ENCODE measurements around the gene SLC38A4. TPM values are rescaled to one million over a fixed set of nuclear protein-coding genes. Genes with fewer than 3 reads are reported as not detected.

The SLC38A4 gene
- total and polyA plus RNA-seq, 2 donors from 2014 or later, result 0.66 to 7.4 TPM

- Histone ChIP-seq H3K9ac (ENCODE audit: low read length in 3 of 3) (no peak overlapping the region), H3K36me3 (ENCODE audit: control insufficient read depth in 2 of 3, insufficient read depth in 3 of 3, low read length in 3 of 3) (no peaks in the 10 kb centered on the region), H3K27me3 (ENCODE audit: control insufficient read depth, insufficient read depth, low read length) (no peaks in the 10 kb centered on the region), H3K9me3 (ENCODE audit: control insufficient read depth in 2 of 3, insufficient read depth in 1 of 3, low read length in 3 of 3) (no peaks in the 10 kb centered on the region), H3K27ac (ENCODE audit: low read depth in 2 of 2, low read length in 2 of 2) (no peak overlapping the region), H3K4me3 (ENCODE audit: low read length in 3 of 3) (no peak overlapping the region), H3K4me1 (ENCODE audit: control insufficient read depth in 2 of 3, insufficient read depth in 2 of 3, low read depth in 1 of 3, low read length in 3 of 3) (no peaks in the 10 kb centered on the region)
- TF ChIP-seq, protein P1, sequence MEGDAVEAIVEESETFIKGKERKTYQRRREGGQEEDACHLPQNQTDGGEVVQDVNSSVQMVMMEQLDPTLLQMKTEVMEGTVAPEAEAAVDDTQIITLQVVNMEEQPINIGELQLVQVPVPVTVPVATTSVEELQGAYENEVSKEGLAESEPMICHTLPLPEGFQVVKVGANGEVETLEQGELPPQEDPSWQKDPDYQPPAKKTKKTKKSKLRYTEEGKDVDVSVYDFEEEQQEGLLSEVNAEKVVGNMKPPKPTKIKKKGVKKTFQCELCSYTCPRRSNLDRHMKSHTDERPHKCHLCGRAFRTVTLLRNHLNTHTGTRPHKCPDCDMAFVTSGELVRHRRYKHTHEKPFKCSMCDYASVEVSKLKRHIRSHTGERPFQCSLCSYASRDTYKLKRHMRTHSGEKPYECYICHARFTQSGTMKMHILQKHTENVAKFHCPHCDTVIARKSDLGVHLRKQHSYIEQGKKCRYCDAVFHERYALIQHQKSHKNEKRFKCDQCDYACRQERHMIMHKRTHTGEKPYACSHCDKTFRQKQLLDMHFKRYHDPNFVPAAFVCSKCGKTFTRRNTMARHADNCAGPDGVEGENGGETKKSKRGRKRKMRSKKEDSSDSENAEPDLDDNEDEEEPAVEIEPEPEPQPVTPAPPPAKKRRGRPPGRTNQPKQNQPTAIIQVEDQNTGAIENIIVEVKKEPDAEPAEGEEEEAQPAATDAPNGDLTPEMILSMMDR (IDR thresholded peaks at IDR 0.05; ENCODE audit: borderline replicate concordance, extremely low read depth, insufficient read depth), result no peak
- intact Hi-C loops (cut with DNase I), result no loop called here
- FAIRE-seq, result no peak
- DNase-seq, result no peak
Measured at GRCh38 chr12:46787496-46788055, 38.2 kb downstream of the SLC38A4 start.

DNA sequence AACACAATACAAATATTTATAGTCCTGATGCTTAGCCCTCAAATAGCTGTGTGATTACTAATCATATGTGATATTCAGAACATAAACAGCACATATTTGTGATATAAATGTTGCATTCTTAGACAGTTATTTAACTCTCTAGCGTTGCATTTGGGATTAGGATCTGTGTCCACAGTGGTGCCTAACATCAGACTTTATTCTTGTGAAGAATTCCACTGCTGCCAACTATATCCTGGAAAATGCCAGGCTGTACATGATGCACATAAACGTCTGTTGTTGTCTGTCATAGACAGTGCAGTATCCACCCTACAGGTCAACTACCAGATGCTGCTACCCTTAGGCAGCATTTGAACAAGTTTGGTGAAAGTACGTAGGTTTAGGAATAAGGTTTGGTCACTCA lies 39.0 kb downstream of the SLC38A4 start:
- Histone ChIP-seq H3K4me3 (ENCODE audit: low read length in 3 of 3) (no peak overlapping the region), H3K27ac (ENCODE audit: low read depth in 2 of 2, low read length in 2 of 2) (no peak overlapping the region), H3K27me3 (ENCODE audit: control insufficient read depth, insufficient read depth, low read length) (no peaks in the 10 kb centered on the region), H3K36me3 (ENCODE audit: control insufficient read depth in 2 of 3, insufficient read depth in 3 of 3, low read length in 3 of 3) (no peaks in the 10 kb centered on the region), H3K9ac (ENCODE audit: low read length in 3 of 3) (no peak overlapping the region), H3K9me3 (ENCODE audit: control insufficient read depth in 2 of 3, insufficient read depth in 1 of 3, low read length in 3 of 3) (no peaks in the 10 kb centered on the region), H3K4me1 (ENCODE audit: control insufficient read depth in 2 of 3, insufficient read depth in 2 of 3, low read depth in 1 of 3, low read length in 3 of 3) (no peaks in the 10 kb centered on the region)
- intact Hi-C loops (cut with DNase I), result no loop called here
- DNase-seq (no peak), FAIRE-seq (no peak)
- TF ChIP-seq, protein P1 (IDR thresholded peaks at IDR 0.05; ENCODE audit: borderline replicate concordance, extremely low read depth, insufficient read depth), result no peak

DNA sequence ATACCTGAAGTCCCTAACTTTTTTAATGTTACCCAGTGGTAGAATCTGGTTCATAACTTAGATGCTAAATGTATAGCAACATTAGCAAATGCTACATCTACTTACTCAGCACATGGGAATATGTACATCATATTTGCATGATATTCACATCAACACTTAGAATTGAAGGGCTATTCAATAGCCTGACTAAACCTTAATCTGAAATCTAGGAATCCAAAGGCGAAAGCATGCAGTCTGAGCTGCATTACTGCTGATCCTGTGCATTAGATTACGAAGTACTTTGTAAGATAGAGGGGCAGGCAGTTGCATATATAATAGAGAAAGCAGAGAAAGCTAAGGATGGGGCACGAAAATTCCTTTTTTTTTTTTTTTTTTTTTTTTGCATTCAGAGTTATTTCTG lies 40.4 kb downstream of the SLC38A4 start:
- DNase-seq (no peak), FAIRE-seq (no peak)
- intact Hi-C loops (cut with DNase I), result no loop called here
- H3K9ac ChIP-seq (ENCODE audit: low read length in 3 of 3), result no peak overlapping the region
- no peaks in the 10 kb centered on the region for H3K9me3 ChIP-seq (ENCODE audit: control insufficient read depth in 2 of 3, insufficient read depth in 1 of 3, low read length in 3 of 3)
- no peak overlapping the region for H3K4me3 ChIP-seq (ENCODE audit: low read length in 3 of 3)
- H3K27ac ChIP-seq (ENCODE audit: low read depth in 2 of 2, low read length in 2 of 2), result no peak overlapping the region
- H3K4me1 ChIP-seq (ENCODE audit: control insufficient read depth in 2 of 3, insufficient read depth in 2 of 3, low read depth in 1 of 3, low read length in 3 of 3), result no peaks in the 10 kb centered on the region
- H3K36me3 ChIP-seq (ENCODE audit: control insufficient read depth in 2 of 3, insufficient read depth in 3 of 3, low read length in 3 of 3), result no peaks in the 10 kb centered on the region
- H3K27me3 ChIP-seq (ENCODE audit: control insufficient read depth, insufficient read depth, low read length), result no peaks in the 10 kb centered on the region
- TF ChIP-seq, protein P1 (IDR thresholded peaks at IDR 0.05; ENCODE audit: borderline replicate concordance, extremely low read depth, insufficient read depth), result no peak

GRCh38 chr12:46783871-46784270 lies 41.9 kb downstream of the SLC38A4 start:
- no peaks in the 10 kb centered on the region for H3K36me3 ChIP-seq (ENCODE audit: control insufficient read depth in 2 of 3, insufficient read depth in 3 of 3, low read length in 3 of 3)
- H3K27ac ChIP-seq (ENCODE audit: low read depth in 2 of 2, low read length in 2 of 2), result no peak overlapping the region
- no peaks in the 10 kb centered on the region for H3K27me3 ChIP-seq (ENCODE audit: control insufficient read depth, insufficient read depth, low read length)
- H3K9me3 ChIP-seq (ENCODE audit: control insufficient read depth in 2 of 3, insufficient read depth in 1 of 3, low read length in 3 of 3), result no peaks in the 10 kb centered on the region
- TF ChIP-seq, protein P1 (IDR thresholded peaks at IDR 0.05; ENCODE audit: borderline replicate concordance, extremely low read depth, insufficient read depth), result no peak
- intact Hi-C loops (cut with DNase I), result no loop called here
- no peak overlapping the region for H3K9ac ChIP-seq (ENCODE audit: low read length in 3 of 3)
- DNase-seq (no peak), FAIRE-seq (no peak)
- H3K4me3 ChIP-seq (ENCODE audit: low read length in 3 of 3), result no peak overlapping the region
- no peaks in the 10 kb centered on the region for H3K4me1 ChIP-seq (ENCODE audit: control insufficient read depth in 2 of 3, insufficient read depth in 2 of 3, low read depth in 1 of 3, low read length in 3 of 3)

All from kidney (tissue), 14 donors.